Pancreas (tissue), 10 donors: ENCODE data around the gene GSG1L2. TPM values are rescaled to one million over a fixed set of nuclear protein-coding genes. Genes with fewer than 3 reads are reported as not detected.
A peak's percentile ranks its signal among the peaks of the same experiment; 100 is the strongest.

Source experiments
- ATAC-seq, 4 donors: fragments of 200-7000 bp; cut with Tn5 transposase; one replicate each; pipeline versions ENCODE4 v1.8.0 to v1.9.1; 2020; ENCODE audit warnings: mild to moderate bottlenecking in 4 of 4, moderate library complexity in 4 of 4
- DNase-seq, 6 donors: peaks; one replicate each; pipeline ENCODE4 v3.0.0-alpha.2; 2020
- FAIRE-seq: peaks from 2 replicates; lab custom pipeline; 2012; peaks lifted over from hg19 to GRCh38; lab: Jason Lieb, UNC
- H3K27ac ChIP-seq, 4 donors: fragments of 200-600 bp; sonication (generic); 1 replicate in 3 of 4; 2 replicates in 1 of 4; pipeline versions ENCODE4 v1.5.0 to v1.8.0; 2020
- H3K27me3 ChIP-seq, 4 donors: fragments of 200-600 bp; one replicate each; pipeline ENCODE4 v1.8.0; 2021
- H3K36me3 ChIP-seq, 3 donors: fragments of 200-600 bp; sonication (generic) in 1 of 3; one replicate each; pipeline versions ENCODE4 v1.5.0 to v1.8.0; 2020 to 2021
- H3K4me1 ChIP-seq, 3 donors: fragments of 200-600 bp; one replicate each; pipeline ENCODE4 v1.8.0; 2021
- H3K4me3 ChIP-seq, 4 donors: fragments of 200-600 bp; sonication (generic) in 2 of 4; one replicate each; pipeline versions ENCODE4 v1.5.0 to v1.8.0; 2020 to 2021
- H3K9me3 ChIP-seq, 4 donors: fragments of 200-600 bp; one replicate each; pipeline ENCODE4 v1.8.0; 2021
- WGBS, 2 donors: extraction: QIAGEN DNeasy Blood & Tissue Kit; methylation state at CpG; one replicate each; pipeline ENCODE4 v1.1.7; 2013; 5-methylcytosine and 5-hydroxymethylcytosine counted together
- intact Hi-C, 3 donors: fragments of 100-400 bp; cut with DNase I; formaldehyde crosslinking; loops; one replicate each; pipeline versions ENCODE4 v1.11.1 to v1.14.2; 2022
- polyA plus RNA-seq, 2 donors: library from polyadenylated mRNA; stranded (reverse); fragments of 200-250 nt; gene quantifications; one replicate each; pipeline ENCODE4 v1.2.3, GENCODE V29; 2013
- total RNA-seq, 6 donors: library from RNA; stranded (reverse); fragmentation: NEBNext Ultra II Directional in 4 of 6; extraction: Animal tissue kit (Norgen Biotek cat#: 25700) in 4 of 6; gene quantifications; one replicate each; pipeline versions ENCODE4 v1.2.1 to v1.2.4, GENCODE V29; 2021 to 2023
- TF ChIP-seq, protein P1 (sequence below), 4 donors: fragments of 200-600 bp; sonication (generic) in 3 of 4; IDR thresholded peaks; one replicate each; pipeline versions ENCODE4 v1.5.0 to v1.8.0; 2021; ENCODE audit warnings: antibody characterized with exemption in 4 of 4
- donor health status: healthy with polysubstance abuse.
- donor health status: DM: no; HTN: no; CAD: no; lungs with moderate emphysema.
- donor health status: DM: no; HTN: no; CAD: no.
- donor health status: control.
- donor health status: control.
- donor health status: Bipolar disorder and iron deficiency.
- donor health status: DM: yes; HTN: yes; CAD: no.
- donor health status: DM: no; HTN: no; CAD: no.
- donor health status: DM: no; HTN: no; CAD: no.
- donor health status: DM: yes; HTN: yes; CAD: no.

GSG1L2 gene
- total and polyA plus RNA-seq, 8 donors, result not detected

DNA sequence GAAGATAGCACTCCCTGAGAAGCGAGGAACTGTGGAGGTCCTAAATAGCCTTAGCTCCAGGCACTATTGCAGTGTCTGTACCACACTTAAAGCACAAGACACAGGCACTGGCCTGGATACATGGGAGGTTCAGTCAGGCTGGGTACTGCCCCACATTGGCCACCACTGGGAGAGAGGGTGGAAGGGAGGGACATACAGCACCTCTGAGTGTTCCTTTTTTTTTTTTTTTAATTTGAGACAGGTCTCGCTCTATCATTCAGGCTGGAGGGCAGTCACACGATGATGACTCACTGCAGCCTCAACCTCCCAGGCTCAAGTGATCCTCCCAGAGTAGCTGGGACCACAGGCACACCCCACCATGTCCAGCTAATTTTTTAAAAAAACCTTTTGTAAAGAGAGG lies 1.4 kb downstream of the GSG1L2 start:
- FAIRE-seq (no peak), DNase-seq (no peak), ATAC-seq (no peak)
- intact Hi-C loops, result no loop called here
- Histone ChIP-seq H3K27me3 (no peaks in the 10 kb centered on the region), H3K4me1 (no peaks in the 10 kb centered on the region), H3K27ac (no peak overlapping the region), H3K4me3 (no peak overlapping the region), H3K36me3 (no peaks in the 10 kb centered on the region), H3K9me3 (no peaks in the 10 kb centered on the region)
- WGBS, 2 donors, result 47 to 75% methylated on average over 3 of the region's 3 CpGs
- TF ChIP-seq, protein P1, sequence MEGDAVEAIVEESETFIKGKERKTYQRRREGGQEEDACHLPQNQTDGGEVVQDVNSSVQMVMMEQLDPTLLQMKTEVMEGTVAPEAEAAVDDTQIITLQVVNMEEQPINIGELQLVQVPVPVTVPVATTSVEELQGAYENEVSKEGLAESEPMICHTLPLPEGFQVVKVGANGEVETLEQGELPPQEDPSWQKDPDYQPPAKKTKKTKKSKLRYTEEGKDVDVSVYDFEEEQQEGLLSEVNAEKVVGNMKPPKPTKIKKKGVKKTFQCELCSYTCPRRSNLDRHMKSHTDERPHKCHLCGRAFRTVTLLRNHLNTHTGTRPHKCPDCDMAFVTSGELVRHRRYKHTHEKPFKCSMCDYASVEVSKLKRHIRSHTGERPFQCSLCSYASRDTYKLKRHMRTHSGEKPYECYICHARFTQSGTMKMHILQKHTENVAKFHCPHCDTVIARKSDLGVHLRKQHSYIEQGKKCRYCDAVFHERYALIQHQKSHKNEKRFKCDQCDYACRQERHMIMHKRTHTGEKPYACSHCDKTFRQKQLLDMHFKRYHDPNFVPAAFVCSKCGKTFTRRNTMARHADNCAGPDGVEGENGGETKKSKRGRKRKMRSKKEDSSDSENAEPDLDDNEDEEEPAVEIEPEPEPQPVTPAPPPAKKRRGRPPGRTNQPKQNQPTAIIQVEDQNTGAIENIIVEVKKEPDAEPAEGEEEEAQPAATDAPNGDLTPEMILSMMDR (IDR thresholded peaks at IDR 0.05), result no peak

DNA sequence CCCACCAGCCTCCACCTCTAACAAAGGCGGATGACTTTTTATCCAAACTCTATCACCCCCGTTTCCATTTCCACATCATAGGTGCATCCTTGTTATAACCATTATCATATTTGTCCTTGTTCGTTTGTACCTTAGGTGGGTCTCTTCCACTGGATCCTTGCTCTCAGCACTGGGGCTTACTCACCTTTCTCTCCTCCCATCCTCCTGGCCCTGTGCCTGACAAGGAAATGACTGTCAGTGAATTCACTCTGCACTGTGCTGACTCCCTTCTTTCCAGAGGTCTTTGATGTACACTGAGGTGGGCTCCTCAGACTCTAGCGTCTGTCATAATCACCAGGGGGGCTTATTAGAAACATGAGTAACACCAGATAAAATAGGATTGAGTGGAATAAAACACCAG lies 3.1 kb downstream of the GSG1L2 start:
- Histone ChIP-seq H3K27ac (no peak overlapping the region), H3K36me3 (no peaks in the 10 kb centered on the region), H3K9me3 (no peaks in the 10 kb centered on the region), H3K4me3 (no peak overlapping the region), H3K27me3 (no peaks in the 10 kb centered on the region), H3K4me1 (no peaks in the 10 kb centered on the region)
- no peak for DNase-seq
- no peak for FAIRE-seq
- 56 to 64% methylated on average over 4 of the region's 4 CpGs for WGBS, 2 donors
- TF ChIP-seq, protein P1 (IDR thresholded peaks at IDR 0.05), result no peak
- intact Hi-C loops, result no loop called here
- no peak for ATAC-seq

DNA sequence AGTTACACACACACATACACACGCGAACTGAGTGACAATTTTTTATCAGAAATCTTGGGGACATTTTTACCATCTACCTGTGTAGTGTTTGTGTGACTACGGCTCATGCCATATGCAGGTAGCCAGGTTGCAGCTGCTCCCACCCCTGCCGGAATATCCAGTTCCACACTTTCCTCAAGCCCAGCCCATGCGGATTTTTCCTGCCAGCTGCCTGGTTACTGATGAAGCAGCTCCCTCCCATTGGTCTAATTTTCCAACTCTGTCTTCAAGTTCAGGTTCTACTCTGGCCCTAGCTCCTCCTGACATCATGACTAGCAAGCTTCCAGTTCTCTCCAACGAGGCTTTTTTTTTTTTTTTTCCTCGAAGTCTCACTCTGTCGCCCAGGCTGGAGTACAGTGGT lies 4.8 kb downstream of the GSG1L2 start:
- H3K4me1 ChIP-seq, result no peaks in the 10 kb centered on the region
- no peaks in the 10 kb centered on the region for H3K27me3 ChIP-seq
- WGBS, 2 donors, result 27 to 31% methylated on average over 8 of the region's 8 CpGs
- no peak overlapping the region for H3K4me3 ChIP-seq
- H3K27ac ChIP-seq, result no peak overlapping the region
- H3K9me3 ChIP-seq, result no peaks in the 10 kb centered on the region
- TF ChIP-seq, protein P1 (IDR thresholded peaks at IDR 0.05), result no peak
- intact Hi-C loops, result no loop called here
- H3K36me3 ChIP-seq, result no peaks in the 10 kb centered on the region
- DNase-seq (peak in 4 of 6 donors; percentile 11 to 24 (median 23)), FAIRE-seq (no peak), ATAC-seq (peak; percentile 35 to 90 (median 76))

DNA sequence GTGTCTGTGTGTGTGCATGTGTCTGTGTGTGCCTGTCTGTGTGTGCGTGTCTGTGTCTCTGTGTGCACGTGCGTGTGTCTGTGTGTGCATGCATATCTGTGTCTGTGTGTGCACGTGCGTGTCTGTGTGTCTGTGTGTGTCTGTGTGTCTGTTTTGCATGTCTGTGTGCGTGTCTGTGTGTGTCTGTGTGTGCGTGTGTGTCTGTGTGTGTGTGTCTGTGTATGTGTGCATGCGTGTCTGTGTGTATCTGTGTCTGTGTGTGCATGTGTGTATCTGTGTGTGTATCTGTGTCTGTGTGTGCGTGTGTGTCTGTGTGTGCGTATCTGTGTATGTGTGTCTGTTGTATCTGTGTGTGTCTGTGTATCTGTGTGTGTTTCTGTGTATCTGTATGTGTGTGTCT lies 5.4 kb downstream of the GSG1L2 start:
- H3K4me3 ChIP-seq, result no peak overlapping the region
- no peaks in the 10 kb centered on the region for H3K27me3 ChIP-seq
- FAIRE-seq (no peak), ATAC-seq (no peak), DNase-seq (no peak)
- no peaks in the 10 kb centered on the region for H3K9me3 ChIP-seq
- TF ChIP-seq, protein P1 (IDR thresholded peaks at IDR 0.05), result no peak
- H3K4me1 ChIP-seq, result no peaks in the 10 kb centered on the region
- 69 to 80% methylated on average over 10 of the region's 10 CpGs for WGBS, 2 donors
- no peak overlapping the region for H3K27ac ChIP-seq
- intact Hi-C loops, result no loop called here
- H3K36me3 ChIP-seq, result no peaks in the 10 kb centered on the region

DNA sequence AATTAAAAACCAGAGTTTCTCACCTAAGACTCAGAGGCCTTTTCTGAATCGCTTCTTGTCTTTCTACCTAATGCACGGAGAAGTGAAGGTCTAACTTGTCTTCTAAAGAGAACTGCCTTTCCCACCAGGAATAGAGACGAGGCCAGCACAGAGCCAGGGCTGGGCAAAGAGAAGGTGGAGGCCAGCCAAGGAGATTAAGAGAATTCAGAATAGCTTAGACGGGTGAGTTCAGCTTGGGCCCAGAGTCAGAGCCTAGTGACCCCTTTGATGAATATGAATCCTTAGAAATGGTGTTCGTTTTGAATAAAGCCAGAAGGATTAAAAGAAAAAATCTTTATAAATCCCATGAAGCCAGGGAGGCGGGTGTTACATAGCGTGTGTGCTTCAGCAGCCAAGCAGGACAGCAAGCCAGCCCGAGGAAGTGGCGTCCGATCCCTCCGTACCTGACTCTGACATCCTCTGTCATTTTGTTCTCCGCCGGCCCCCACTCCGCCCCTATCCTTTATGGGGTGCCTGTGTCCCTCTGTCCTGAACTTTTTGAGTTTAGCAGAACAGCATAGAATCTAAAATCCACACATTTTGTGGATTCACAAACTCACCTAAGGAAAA lies 7.4 kb downstream of the GSG1L2 start:
- no peak for FAIRE-seq
- Histone ChIP-seq H3K27me3 (no peaks in the 10 kb centered on the region), H3K9me3 (no peaks in the 10 kb centered on the region), H3K27ac (no peak overlapping the region), H3K36me3 (no peaks in the 10 kb centered on the region), H3K4me3 (no peak overlapping the region), H3K4me1 (no peaks in the 10 kb centered on the region)
- TF ChIP-seq, protein P1 (IDR thresholded peaks at IDR 0.05), result no peak
- intact Hi-C loops, result no loop called here
- WGBS, 2 donors, result 65 to 73% methylated on average over 14 of the region's 14 CpGs
- no peak for DNase-seq
- ATAC-seq, result no peak
